ENCODE data around the gene NOX5.

GRCh38 chr15:69055251-69055650 is 40.8 kb downstream of the NOX5 start:
- TF ChIP-seq CTCF (IDR thresholded peaks at IDR 0.05) (no peak), POLR2A (IDR thresholded peaks at IDR 0.05) (no peak)

Data from body of pancreas (tissue), 4 donors.